ENCODE data around the gene CREB5. TPM values are rescaled to one million over a fixed set of nuclear protein-coding genes. Genes with fewer than 3 reads are reported as not detected.

The CREB5 gene
- total RNA-seq, 1 donor from 2014 or later: 10.3 TPM

GRCh38 chr7:28383975-28384374 lies 28.3 kb upstream of the CREB5 start:
- no peaks in the 10 kb centered on the region for H3K9me3 ChIP-seq
- intact Hi-C loops (cut with DNase I): no loop called here
- DNase-seq: no peak
- no peak overlapping the region for H3K27ac ChIP-seq
- TF ChIP-seq, protein P1, sequence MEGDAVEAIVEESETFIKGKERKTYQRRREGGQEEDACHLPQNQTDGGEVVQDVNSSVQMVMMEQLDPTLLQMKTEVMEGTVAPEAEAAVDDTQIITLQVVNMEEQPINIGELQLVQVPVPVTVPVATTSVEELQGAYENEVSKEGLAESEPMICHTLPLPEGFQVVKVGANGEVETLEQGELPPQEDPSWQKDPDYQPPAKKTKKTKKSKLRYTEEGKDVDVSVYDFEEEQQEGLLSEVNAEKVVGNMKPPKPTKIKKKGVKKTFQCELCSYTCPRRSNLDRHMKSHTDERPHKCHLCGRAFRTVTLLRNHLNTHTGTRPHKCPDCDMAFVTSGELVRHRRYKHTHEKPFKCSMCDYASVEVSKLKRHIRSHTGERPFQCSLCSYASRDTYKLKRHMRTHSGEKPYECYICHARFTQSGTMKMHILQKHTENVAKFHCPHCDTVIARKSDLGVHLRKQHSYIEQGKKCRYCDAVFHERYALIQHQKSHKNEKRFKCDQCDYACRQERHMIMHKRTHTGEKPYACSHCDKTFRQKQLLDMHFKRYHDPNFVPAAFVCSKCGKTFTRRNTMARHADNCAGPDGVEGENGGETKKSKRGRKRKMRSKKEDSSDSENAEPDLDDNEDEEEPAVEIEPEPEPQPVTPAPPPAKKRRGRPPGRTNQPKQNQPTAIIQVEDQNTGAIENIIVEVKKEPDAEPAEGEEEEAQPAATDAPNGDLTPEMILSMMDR (IDR thresholded peaks at IDR 0.05): no peak
- no peaks in the 10 kb centered on the region for H3K36me3 ChIP-seq
- H3K27me3 ChIP-seq (ENCODE audit: low read depth): no peaks in the 10 kb centered on the region
- no peak overlapping the region for H3K4me3 ChIP-seq
- H3K4me1 ChIP-seq: no peaks in the 10 kb centered on the region
- no peak for ATAC-seq

- ATAC-seq (peak; percentile 38 to 48), DNase-seq (no peak)
- Histone ChIP-seq H3K4me3 (peak overlapping the region; percentile 22), H3K27ac (no peak overlapping the region), H3K27me3 (ENCODE audit: low read depth) (peaks cover 9% of the 10 kb centered on the region), H3K36me3 (no peaks in the 10 kb centered on the region), H3K9me3 (no peaks in the 10 kb centered on the region), H3K4me1 (peaks cover 6% of the 10 kb centered on the region)
- intact Hi-C loops (cut with DNase I): loop anchor here (5.0 kb wide), 1 partner anchor 463 kb away; no protein-coding TSS in a partner anchor
- TF ChIP-seq, protein P1 (IDR thresholded peaks at IDR 0.05): peak; percentile 78
Observed at GRCh38 chr7:28389504-28390395, 22.6 kb upstream of the CREB5 start.

DNA sequence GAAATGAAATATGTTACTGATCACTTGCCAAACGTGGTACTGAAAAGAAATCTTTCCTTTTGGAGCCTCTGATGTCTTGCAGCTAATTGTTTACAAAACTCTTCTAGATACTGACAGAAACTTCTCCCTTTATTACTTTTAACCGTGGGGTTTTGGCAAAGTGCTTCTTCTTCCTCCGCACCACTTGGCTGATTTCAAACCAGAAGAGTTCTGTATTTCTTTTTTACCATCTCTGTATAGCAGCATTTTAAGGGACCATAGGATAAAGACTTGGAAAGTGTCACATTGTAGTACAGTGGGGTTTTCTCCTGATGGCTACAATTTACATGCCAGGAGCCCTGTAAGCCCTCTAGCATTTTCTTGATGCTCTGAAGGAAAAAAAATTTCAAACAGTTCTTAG lies 21.9 kb upstream of the CREB5 start:
- H3K27me3 ChIP-seq (ENCODE audit: low read depth): peaks cover 9% of the 10 kb centered on the region
- TF ChIP-seq, protein P1 (IDR thresholded peaks at IDR 0.05): no peak
- H3K9me3 ChIP-seq: no peaks in the 10 kb centered on the region
- intact Hi-C loops (cut with DNase I): loop anchor here (5.0 kb wide), 1 partner anchor 462 kb away; no protein-coding TSS in a partner anchor
- ATAC-seq: no peak
- H3K36me3 ChIP-seq: no peaks in the 10 kb centered on the region
- peaks cover 6% of the 10 kb centered on the region for H3K4me1 ChIP-seq
- H3K27ac ChIP-seq: no peak overlapping the region
- no peak for DNase-seq
- H3K4me3 ChIP-seq: no peak overlapping the region

DNA sequence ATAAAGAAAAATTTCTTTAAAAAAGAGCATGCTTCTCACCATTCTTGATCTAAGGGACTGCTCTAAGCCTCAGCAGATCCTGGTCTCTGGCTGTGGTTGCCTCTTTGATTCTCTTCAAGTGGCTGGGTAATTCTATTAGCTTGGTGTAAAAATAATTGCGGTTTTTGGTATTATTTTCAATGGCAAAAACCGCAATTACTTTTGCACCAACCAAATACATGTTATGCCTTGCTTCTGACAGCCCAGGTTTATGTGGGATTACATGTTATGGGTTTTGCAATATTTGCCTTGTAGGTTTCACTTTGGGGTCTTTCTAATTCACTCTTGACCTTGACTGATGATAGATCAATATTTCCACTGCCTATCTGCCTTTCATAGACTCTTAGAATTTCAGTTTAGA lies 20.0 kb upstream of the CREB5 start:
- intact Hi-C loops (cut with DNase I): loop anchor here (5.0 kb wide), 1 partner anchor 460 kb away; no protein-coding TSS in a partner anchor
- H3K36me3 ChIP-seq: no peaks in the 10 kb centered on the region
- peaks cover 9% of the 10 kb centered on the region for H3K27me3 ChIP-seq (ENCODE audit: low read depth)

DNA sequence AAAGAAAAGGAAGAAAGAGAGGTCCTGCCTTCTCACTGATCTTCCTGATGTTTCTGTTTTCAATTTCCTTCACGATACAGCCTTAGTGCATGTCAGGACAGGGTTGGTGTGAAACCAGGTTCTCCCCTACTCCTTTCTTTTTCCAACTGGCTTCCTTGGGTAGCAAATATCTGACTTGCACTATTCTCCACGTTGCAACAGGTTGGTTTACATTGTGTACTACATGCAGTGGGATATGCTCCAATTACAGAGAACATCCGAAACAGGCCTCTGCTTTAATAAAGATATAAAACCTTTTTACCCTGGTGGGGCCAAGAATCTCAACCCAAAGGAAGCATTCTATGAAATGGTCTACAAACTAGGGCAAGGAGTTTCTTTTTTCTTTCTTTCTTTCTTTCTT lies 16.9 kb upstream of the CREB5 start:
- Histone ChIP-seq H3K9me3 (no peaks in the 10 kb centered on the region), H3K27me3 (ENCODE audit: low read depth) (peaks cover 1% of the 10 kb centered on the region), H3K27ac (no peak overlapping the region), H3K36me3 (no peaks in the 10 kb centered on the region), H3K4me3 (no peak overlapping the region), H3K4me1 (no peaks in the 10 kb centered on the region)
- TF ChIP-seq, protein P1 (IDR thresholded peaks at IDR 0.05): no peak
- ATAC-seq (no peak), DNase-seq (no peak)
- intact Hi-C loops (cut with DNase I): no loop called here

More for the DNA sequence above, 20.0 kb upstream of the CREB5 start:
- ATAC-seq (no peak), DNase-seq (no peak)
- TF ChIP-seq, protein P1 (IDR thresholded peaks at IDR 0.05): no peak
- no peak overlapping the region for H3K4me3 ChIP-seq
- H3K27ac ChIP-seq: no peak overlapping the region
- H3K9me3 ChIP-seq: no peaks in the 10 kb centered on the region
- H3K4me1 ChIP-seq: peaks cover 6% of the 10 kb centered on the region

Measured in lower lobe of right lung (tissue), 2 donors.